Dedifferentiated amniotic fluid mesenchymal stem cell (primary cell): ENCODE data around the gene CD36.

ENCODE experiments used
- DNase-seq: peaks from one replicate; pipeline ENCODE4 v3.0.0-alpha.2; 2016; ENCODE audit errors: extremely low spot score

CD36 gene

DNA sequence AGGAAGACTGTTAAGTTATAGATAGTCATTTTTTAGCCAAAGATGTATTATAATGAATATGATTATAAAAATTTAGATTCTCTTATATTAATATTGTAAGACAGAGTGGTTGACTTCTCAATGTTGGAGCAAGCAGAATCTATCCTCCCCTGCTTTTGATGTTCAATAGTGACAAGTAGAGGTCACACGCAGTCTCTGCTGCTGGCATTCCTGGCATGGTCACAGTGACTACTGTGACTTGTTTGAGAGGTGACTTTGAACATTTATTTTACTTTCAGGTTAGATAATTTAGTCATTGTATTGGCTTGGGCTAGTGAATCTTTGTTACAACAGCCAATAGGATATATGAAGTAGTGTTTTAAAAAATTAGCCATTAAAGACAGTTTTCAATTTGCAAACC is 13.7 kb upstream of the CD36 start:
- DNase-seq = no peak

DNA sequence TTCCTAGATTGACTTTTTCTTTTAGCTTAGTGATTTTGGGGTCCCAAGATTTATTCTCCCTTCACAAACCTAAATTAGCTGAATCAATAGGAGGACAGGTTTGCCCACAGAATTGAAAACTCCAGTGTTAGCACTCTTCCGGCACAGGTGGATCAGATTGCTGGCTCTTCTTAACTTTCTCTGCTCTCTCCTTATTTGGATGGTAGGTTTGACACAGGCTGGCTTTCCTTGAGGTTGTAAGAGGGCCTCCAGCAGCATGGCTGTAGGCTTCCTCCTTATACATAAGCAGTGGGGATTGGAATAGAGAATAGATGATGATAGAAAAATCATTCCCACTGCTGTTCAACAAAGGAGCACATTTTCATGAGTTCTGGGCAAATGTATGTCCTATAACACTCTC is 9.4 kb upstream of the CD36 start:
- no peak for DNase-seq

DNA sequence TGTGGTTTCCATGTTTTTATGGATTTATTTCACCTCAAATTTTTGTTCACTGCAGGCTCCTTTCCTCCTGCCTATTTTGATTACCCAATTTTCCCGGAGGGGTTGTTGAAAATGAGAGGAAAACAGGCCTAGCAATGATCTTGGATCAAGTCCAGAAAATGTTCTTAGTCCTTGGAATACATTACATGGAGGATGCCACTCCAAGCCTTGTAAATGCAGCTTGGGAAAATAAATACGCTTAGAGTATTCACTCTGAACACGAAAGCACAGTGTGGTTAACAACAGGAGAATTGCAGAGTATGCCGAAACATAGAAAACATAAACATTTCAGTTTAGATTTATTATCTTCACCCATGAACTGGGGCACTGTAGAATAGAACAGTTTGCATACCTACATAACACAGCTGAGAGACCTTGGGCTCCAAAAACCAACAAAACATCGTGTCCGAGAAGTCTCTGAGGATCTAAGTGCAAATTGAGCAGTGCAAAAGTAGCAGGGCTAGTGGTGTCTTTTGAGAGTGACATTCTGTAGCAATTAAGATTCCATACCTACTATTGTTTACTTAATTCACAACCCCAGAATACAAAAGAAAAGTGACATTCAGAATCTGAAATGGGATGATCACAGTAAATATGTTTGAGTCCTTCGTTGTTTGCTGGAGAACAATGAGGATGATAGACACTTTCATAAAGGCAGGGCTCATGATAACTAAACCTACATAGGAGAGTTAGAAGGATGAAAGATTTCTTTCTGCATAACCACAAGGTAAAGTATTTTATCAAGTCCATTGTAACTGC is 7.6 kb upstream of the CD36 start:
- no peak for DNase-seq

DNA sequence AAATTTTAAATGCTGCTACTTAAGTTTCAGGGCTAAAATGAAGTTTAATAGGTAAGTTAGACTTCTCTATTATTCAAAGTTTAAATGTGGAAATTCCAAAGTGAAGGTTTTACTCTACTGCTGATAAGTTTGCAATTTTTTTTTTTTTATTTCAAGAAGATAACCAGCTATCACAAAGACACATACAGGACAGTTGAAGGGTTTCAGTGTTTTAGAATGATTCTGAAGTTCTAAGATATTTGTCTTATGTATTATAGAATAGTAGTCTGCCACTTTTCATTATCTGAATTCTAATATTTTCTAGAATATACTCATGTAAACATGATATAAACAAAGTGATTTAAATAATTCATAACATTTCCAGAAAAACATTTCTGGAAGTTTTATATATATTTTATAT is 7.0 kb upstream of the CD36 start:
- DNase-seq = no peak

DNA sequence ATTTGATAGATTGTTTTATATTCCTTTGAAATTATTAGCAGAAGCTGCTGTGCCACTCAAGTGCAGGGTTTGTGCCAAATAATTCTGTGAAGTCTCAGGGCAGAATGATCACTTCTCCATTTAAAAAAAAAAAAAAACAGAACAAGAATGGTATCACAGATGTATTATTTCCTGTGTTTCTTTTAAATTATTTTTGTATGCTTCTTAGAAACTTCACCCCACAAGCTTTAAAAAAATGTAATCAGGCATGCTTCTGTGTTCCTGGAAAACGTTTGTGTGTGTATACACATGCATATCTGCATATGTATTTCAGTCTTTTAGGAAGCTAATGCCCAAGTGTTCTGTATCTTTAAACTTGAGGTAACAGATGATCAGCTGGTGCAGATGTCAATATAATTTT is 6.3 kb upstream of the CD36 start:
- DNase-seq = no peak

DNA sequence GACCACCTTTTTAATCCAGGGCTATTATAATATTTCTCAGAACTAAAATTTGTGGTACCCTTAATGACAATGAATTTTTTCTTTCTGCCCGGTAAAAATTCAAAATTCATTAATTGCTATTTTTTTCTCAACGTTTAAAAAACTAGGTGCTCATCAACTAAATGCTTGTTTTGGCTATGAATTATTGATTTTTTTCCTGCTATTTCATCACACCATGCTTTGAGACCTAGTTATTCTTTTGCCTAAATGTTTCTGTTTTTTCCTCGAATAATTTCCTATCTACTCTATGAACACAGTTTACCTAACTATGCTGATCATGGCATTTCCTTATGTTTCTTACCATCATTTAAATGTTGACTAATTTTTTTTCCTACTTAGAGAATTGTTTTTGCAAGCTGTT is 5.6 kb upstream of the CD36 start:
- DNase-seq = no peak

DNA sequence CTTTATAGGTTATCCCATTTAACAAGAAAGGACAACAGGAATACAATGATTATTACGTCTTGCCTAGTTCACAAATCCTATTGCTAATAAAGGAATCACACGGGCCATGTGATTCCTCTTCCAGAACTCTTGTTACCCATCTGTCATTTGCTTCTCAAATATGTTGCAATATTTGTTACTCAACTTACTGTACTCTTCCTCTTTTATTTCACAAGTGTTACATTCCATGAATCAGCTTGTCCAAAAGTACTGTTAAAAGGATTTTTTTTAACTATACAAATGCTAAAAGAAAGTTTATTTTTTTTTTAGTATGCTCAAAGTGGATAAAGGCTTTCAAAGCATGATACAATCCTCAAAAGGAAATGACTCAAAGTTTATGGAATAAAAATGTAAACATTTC is 3.9 kb upstream of the CD36 start:
- DNase-seq = peak; percentile 75

DNA sequence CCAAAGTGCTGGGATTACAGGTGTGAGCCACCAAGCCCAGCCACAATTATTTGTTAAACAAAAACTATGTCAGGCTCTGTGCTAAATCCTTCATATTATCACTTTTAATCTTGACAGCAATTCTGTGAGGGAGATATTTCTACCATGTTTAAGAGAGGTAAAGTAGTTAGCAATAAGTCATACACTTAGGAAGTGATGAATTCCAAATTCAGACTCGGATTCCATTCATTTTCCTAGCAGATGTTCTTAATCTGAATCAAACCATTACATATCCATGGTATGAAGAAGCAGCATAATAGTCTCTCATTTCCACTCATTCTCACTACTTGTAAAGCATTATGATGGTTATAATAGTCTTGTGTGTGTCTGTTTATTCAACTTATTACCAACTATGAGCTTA is 2.9 kb upstream of the CD36 start:
- DNase-seq = no peak

DNA sequence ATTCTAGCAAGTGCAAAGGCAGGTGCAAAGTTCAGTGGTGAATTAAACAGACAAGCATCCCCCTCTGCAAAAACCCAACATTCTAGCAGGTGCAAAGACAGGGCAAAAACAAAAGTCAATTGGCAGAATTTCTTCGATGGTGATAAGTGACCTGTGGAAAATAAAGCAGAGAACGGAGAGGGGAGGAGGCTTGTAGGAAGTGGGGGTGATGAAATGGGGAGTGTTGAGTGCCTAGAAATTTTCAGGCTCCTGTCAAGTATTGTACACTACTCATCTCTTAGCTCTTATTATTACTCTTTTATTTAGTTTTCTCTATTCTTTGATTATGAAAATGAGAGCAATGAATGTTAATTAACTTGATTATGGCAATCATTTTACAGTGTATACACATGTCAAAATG is 2.4 kb upstream of the CD36 start:
- no peak for DNase-seq

DNA sequence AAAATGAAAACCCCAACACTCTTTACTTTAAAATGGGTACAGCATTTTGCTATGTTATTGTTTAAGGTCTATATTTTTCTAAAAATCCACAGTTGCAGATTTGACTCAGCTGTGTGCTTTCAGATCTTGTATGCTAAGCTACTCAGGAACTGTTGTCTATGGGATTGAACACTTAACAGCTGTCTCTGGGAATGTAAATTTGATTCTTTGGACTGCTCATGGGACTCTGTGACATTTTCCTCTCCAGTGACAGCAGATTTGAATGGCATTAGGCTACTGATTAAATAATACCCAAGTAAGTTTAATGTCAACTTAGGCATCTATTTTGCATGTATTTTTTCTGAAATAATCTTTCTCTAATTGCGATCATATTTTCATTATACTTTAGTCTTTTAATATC is 1.7 kb upstream of the CD36 start:
- DNase-seq = no peak

DNA sequence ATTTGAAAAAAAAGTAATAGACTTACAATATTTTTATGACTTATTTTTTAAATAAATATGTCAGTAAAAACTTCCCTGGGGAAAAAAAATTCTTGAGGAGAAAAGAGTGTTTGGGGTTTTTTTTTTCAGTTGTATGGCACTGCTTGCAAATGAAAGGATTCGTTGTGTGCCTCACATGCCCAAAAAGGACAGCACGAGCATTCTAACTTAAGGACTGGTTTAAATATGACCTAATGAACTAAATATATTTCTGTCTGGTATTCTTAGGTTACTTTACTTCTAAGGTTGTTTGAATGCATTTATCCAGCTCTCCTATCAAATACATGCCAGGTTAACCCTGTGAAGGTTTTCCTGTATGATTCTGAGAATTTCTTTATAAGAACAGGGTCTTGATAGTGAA is 988 bp upstream of the CD36 start:
- no peak for DNase-seq

DNA sequence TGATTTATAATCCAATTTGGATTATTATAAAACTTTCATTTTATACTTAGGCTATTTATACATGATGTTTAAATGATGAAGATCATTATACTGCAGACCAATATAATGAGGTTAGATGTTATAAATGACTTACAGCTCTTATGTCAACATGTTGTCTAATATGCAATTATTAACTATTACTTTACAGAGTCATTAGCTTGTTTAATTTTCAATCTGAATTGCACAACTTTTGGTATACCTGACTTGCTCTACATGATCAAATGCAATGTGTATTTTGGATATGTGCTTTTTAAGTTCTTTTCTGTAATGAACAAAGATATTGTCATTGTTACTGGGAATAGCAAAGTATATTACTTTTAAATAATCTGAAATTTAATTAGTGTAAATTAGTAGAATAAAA is 569 bp downstream of the CD36 start:
- no peak for DNase-seq

DNA sequence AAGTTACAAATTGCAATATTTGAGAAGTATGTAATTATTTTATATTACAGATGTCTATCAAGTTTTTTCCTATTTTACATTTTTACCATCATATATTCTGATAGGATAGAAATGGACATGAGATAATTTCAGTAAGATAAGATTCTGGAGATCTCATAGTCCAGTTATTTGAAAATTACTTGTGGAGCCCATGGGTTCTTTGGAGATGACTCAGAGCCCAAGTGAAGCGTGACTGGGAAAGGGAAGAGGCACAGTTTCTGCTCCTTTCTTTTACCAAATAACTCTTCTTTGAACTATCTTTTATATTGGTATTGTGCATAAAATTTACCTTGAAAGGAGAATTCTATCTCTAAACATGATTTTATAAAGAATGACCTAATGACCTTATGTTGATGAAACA is 2.4 kb downstream of the CD36 start:
- DNase-seq = peak; percentile 81

DNA sequence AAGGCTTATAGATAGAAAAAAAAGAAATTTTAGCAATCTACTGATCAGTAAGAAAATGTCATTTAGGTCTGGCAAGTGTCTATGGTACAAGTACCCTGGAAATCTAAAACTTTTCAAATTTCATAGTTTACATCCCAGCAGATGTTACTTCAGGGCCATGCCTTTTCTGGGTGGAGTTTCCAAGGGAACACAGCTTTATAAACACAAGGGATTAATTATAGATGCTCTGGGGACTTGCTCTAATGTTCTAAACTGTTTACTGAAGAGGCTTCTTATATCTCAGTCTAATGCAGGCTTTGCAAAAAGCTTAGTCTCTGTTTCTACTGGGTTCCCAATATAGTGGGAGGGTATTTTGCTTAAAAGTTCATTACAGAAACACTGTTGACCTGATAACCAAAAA is 3.1 kb downstream of the CD36 start:
- DNase-seq = no peak

DNA sequence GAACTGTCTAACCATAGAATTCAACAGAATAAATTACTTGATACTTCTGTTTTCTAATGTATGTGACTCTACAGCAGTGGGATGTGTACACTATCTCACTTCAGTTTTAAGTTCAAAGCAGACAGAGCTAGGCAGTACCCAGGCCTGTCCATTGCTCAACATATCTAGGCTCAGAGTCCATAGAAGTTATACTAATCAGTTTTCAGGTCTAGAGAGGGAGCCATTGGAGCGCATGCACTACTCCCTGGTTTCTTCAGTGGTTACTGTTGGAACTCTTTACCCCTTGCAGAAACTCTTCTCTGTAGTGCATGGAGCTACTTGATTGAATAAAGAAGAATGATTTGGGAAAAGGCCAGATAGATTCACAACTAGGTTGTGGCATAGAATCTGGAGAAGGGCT is 4.4 kb downstream of the CD36 start:
- no peak for DNase-seq

DNA sequence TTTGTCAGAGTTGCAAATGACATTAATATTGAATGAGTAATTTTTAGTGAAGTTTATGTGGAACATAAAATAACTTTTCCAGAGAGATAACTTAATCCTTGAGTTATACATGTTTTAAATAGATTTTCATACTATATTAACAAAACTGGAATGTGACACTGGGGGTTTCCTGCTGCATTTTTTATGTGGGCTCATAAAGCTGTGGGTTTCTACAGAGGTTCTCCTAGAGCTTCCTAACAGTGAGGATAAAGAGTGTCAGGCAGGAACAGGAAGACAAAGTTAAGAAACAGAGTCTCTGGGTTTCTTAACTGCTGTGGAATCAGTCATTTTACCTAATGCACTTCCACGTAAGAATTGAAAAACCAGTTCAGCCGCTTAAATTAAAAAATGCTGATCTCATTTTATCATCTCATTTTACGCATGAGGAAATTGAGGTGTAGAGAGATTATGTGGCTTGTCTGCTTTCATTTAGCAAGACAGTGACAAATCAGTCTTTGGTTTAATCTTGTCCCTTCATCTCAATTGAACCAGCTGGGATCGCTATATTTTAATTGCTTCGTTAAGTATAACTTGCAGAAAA is 5.0 kb downstream of the CD36 start:
- DNase-seq = no peak

DNA sequence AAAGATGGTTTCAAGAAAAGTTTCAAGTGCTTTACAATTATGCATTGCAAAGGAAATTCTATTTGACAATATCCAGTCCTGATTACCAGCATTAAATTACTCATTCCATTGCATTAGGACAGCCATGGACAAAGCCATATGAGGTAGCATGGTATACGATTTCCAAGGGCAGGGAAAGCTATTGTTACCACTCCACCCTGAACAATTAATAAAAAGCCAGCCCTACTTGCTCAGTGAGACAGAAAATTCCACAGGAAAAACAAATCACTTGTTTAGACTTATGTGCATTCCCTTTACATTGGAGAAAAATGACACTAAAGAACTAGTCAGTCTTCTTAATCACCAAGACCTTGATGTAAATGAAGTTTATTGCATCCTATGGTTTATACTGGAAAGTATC is 5.6 kb downstream of the CD36 start:
- DNase-seq = no peak

DNA sequence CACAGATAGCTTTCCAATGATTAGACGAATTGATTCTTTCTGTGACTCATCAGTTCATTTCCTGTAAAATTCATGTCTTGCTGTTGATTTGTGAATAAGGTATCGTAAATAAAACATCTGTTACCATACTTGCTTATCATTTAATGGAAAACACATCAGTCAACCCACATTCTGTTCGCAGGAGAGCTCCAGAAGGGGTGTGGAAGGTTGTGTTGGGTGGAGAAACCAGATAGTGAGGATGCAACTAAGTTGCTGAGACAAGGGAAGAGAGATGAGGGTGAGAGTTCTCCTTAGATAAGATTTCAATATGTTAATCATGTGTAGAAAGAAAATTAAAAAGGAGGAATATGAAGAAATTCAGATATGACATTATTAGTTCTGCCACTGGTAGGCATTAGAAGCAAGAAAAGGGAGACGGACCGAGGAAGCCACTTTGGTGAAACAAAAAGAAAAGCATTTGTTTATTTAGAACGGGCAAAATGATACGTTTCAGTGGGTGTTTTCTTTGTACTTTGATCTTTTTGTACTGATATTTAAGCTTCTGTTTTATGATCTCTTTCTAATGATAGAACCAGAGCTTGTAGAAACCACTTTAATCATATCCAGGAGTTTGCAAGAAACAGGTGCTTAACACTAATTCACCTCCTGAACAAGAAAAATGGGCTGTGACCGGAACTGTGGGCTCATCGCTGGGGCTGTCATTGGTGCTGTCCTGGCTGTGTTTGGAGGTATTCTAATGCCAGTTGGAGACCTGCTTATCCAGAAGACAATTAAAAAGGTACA is 7.8 kb downstream of the CD36 start:
- DNase-seq = no peak

DNA sequence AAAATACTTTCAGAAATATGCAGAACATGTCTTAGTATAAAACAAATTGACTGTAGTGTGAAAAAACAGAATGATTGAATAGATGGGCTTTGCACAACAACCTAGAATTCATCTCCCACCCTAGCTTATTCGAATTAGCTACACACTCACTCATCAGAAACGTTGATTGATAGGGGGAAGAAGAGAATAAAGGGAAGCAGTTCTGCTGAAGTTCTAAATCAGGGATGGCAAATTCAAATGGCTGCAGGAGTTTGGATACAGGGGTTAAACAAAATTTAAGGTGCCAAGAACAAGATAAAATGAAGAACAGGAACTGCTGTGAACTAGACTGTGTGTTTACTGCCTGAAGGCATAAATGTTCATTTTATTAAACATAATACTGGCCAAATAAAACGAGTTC is 9.0 kb downstream of the CD36 start:
- no peak for DNase-seq

DNA sequence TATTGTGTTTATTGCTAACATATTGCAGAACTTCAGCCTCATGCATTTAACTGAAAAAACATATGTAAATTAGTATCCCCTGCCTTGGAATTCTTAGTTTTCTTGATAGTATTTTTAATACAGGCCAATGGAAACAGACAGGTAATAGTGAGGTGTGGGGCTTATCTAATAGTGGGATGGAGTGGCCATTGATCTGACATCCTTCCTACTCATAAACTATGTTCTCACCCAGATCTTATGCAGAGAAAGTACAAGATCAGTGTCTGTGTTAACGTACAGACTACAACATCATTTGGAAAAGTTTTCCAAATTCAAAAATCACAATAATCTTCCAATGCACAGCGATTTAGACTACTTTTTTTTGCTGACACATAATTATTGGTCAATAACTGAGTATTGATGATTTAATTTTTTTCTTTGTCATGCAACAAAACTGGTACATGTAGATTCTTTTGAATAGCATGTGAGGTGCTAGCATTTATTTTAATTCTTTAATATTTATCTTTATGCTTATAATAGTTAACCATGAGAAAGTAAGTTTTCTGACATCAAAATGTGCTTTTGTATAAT is 9.7 kb downstream of the CD36 start:
- DNase-seq = no peak

DNA sequence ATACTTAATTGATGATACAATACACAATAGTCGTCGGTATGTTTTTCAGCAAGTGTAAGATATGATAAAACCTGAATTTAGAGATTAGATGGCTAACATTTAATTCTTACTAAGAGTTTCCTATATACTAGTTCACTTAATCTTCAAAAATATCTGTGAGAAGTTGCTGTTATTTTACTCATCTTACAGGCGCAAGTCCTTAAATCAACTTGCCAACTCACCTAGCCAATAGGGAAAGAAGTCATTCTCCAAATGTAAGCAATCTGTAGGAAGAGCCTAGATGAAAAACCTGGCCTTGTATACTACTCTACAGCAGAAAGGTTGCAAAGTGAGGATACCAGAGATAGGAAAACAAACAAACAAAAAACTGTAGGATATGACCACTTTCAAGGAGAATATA is 10.6 kb downstream of the CD36 start:
- DNase-seq = no peak

DNA sequence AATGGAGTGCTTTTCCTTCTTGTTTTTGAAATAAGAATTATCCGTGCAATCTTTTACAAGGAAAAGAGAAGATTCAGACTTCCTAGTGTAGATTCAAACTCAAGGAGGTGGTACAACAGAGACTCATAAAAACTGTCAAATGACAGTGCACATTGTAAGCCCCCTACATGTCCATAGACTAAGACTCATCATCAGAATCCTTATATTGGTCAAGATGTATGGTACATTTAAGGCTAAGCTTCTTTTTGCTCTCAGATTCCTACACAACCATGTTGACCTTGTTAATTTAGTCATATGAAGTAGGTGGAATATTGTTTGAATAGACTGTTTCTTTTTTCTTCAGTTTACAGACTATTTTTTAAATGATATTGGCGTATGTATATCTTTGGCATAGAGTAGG is 11.6 kb downstream of the CD36 start:
- no peak for DNase-seq

DNA sequence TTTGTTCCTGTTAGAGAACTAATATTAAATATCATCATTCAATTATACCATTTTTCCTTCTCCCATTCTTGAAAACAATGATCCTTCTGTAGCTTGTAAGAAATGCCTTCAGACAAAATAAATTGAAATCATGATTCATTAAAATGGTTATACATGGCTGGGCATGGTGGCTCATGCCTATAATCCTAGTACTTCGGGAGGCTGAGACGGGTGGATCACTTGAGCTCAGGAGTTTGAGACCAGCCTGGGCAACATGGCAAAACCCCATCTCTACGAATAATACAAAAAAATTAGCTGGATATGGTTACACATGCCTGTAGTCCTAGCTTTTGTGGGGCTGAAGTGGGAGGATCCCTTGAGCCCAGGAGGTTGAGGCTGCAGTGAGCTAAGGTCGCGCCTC is 13.0 kb downstream of the CD36 start:
- no peak for DNase-seq
